ENCODE results near the gene NINL.
A peak's percentile ranks its signal among the peaks of the same experiment; 100 is the strongest.
"Not testable (repeated sequence)": the region's sequence is repeated elsewhere in the genome, so short reads cannot be mapped to it uniquely, and the experiment has no call there.

NINL gene

GRCh38 chr20:25532015-25532751 lies 53.1 kb downstream of the NINL start:
- no peak for DNase-seq

- DNase-seq: no peak
These were observed 55.9 kb downstream of the NINL start for GRCh38 chr20:25529295-25529951.

GRCh38 chr20:25527949-25528348 lies 57.4 kb downstream of the NINL start:
- no peak for DNase-seq

- no peak for DNase-seq
These were observed 58.9 kb downstream of the NINL start for GRCh38 chr20:25526446-25526845.

- peak; percentile 88 for DNase-seq
These were observed 59.5 kb downstream of the NINL start for GRCh38 chr20:25525867-25526266.

- no peak for DNase-seq
These were observed 60.0 kb downstream of the NINL start for GRCh38 chr20:25525295-25525694.

GRCh38 chr20:25521382-25521781 lies 63.9 kb downstream of the NINL start:
- no peak for DNase-seq

- no peak for DNase-seq
These were observed 68.2 kb downstream of the NINL start for GRCh38 chr20:25517124-25517523.

GRCh38 chr20:25514747-25515340 lies 70.5 kb downstream of the NINL start:
- DNase-seq: no peak

- no peak for DNase-seq
These were observed 71.1 kb downstream of the NINL start for GRCh38 chr20:25514195-25514594.

GRCh38 chr20:25512709-25513108 lies 72.6 kb downstream of the NINL start:
- no peak for DNase-seq

GRCh38 chr20:25511183-25511582 lies 74.1 kb downstream of the NINL start:
- no peak for DNase-seq

- DNase-seq: no peak
These were observed 74.6 kb downstream of the NINL start for GRCh38 chr20:25510721-25511120.

- DNase-seq: no peak
These were observed 75.1 kb downstream of the NINL start for GRCh38 chr20:25510202-25510601.

- no peak for DNase-seq
These were observed 76.2 kb downstream of the NINL start for GRCh38 chr20:25509084-25509483.

- peak; percentile 58 for DNase-seq
These were observed 77.1 kb downstream of the NINL start for GRCh38 chr20:25508083-25508770.

GRCh38 chr20:25507385-25508082 lies 77.8 kb downstream of the NINL start:
- DNase-seq: no peak

- DNase-seq: no peak
These were observed 80.8 kb downstream of the NINL start for GRCh38 chr20:25504366-25505135.

- DNase-seq: no peak
These were observed 81.4 kb downstream of the NINL start for GRCh38 chr20:25503936-25504335.

- DNase-seq: not testable (repeated sequence)
These were observed 82.2 kb downstream of the NINL start for GRCh38 chr20:25503051-25503639.

- DNase-seq: no peak
These were observed 84.4 kb downstream of the NINL start for GRCh38 chr20:25500880-25501351.
